Lower leg skin (tissue), 4 donors: ENCODE measurements around the gene ZFHX3. TPM values are rescaled to one million over a fixed set of nuclear protein-coding genes. Genes with fewer than 3 reads are reported as not detected.

Experiments
- DNase-seq, 2 donors: peaks; one replicate each; pipeline ENCODE4 v3.0.0-alpha.2; 2019; ENCODE audit warnings: low spot score in 2 of 2
- H3K4me3 ChIP-seq: fragments of 200-600 bp; sonication (generic); 2 replicates; pipeline ENCODE4 v1.5.1; 2017; ENCODE audit warnings: mild to moderate bottlenecking, low read depth; ENCODE audit not compliant: poor library complexity, severe bottlenecking
- POLR2A ChIP-seq, 2 donors: fragments of 450-650 bp; IDR thresholded peaks; one replicate each; pipeline ENCODE4 v1.6.1; 2016 to 2017; ENCODE audit warnings: antibody characterized with exemption in 2 of 2, mild to moderate bottlenecking in 1 of 2, moderate library complexity in 1 of 2
- WGBS, 2 donors: methylation state at CpG; one replicate each; pipeline ENCODE4 v1.1.5; 2018; 5-methylcytosine and 5-hydroxymethylcytosine counted together
- intact Hi-C: fragments of 100-400 bp; cut with DNase I; formaldehyde crosslinking; loops from one replicate; pipeline ENCODE4 v1.15.0; 2023; ENCODE audit warnings: low total_unique reads
- total RNA-seq, 4 donors: library from RNA; depleted of rRNA; stranded (reverse); fragments of >200 nt; gene quantifications; one replicate each; pipeline ENCODE4 v1.1.0, GENCODE V29; 2016
- TF ChIP-seq, protein P1 (sequence below), 3 donors: fragments of 450-650 bp; IDR thresholded peaks; one replicate each; pipeline ENCODE4 v1.5.1; 2016; ENCODE audit warnings: antibody characterized with exemption in 3 of 3, mild to moderate bottlenecking in 3 of 3, moderate library complexity in 2 of 3

Gene ZFHX3
- total RNA-seq, 4 donors from 2014 or later, result 3.4 to 14.9 (median 10.0) TPM

DNA sequence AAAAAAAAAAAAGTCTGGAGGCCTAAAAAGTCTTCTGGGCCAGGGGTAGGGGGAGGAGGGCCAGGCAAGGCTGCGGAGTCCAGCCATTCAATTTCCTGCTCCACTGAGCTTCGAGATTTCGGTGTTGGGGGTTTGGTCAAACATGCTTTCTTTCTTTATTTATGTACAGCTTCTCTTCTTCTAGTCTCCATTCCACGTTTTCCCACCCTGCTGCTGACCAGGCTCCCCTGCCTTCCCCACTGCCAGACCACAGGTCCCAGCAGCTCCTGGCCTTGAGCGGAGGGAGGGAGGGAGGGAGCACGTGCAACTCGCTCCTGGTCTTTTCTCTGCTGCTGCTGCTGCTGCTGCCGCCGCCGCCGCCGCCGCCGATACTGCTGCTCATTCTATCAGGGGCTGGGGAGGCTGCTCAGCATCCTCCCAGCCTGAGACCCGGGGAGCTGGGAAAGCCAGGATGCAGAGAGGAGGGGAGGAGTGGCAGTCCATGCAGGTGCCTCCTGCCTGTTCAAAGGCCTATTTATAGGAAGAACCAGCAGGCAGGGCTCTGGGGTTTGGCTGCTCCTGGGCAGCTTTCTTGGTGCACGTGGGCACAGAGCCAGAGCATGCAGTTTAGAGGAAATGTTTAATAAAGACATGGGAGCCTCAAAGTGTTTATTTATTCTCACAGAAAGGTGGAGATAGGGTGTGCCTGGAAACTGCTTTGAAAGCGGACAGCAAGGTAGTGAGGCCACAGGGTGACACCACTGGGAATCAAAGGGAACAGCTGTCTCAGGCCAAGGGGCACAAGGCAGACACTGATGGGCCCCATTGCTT is 23.4 kb upstream of the ZFHX3 start:
- WGBS, 2 donors, result 11 to 19% methylated on average over 17 of the region's 17 CpGs
- no peak overlapping the region for H3K4me3 ChIP-seq
- intact Hi-C loops, result no loop called here
- TF ChIP-seq POLR2A (IDR thresholded peaks at IDR 0.05), result no peak
- TF ChIP-seq, protein P1, sequence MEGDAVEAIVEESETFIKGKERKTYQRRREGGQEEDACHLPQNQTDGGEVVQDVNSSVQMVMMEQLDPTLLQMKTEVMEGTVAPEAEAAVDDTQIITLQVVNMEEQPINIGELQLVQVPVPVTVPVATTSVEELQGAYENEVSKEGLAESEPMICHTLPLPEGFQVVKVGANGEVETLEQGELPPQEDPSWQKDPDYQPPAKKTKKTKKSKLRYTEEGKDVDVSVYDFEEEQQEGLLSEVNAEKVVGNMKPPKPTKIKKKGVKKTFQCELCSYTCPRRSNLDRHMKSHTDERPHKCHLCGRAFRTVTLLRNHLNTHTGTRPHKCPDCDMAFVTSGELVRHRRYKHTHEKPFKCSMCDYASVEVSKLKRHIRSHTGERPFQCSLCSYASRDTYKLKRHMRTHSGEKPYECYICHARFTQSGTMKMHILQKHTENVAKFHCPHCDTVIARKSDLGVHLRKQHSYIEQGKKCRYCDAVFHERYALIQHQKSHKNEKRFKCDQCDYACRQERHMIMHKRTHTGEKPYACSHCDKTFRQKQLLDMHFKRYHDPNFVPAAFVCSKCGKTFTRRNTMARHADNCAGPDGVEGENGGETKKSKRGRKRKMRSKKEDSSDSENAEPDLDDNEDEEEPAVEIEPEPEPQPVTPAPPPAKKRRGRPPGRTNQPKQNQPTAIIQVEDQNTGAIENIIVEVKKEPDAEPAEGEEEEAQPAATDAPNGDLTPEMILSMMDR (IDR thresholded peaks at IDR 0.05), result no peak
- DNase-seq, result peak in 1 of 2 donors; percentile 88

DNA sequence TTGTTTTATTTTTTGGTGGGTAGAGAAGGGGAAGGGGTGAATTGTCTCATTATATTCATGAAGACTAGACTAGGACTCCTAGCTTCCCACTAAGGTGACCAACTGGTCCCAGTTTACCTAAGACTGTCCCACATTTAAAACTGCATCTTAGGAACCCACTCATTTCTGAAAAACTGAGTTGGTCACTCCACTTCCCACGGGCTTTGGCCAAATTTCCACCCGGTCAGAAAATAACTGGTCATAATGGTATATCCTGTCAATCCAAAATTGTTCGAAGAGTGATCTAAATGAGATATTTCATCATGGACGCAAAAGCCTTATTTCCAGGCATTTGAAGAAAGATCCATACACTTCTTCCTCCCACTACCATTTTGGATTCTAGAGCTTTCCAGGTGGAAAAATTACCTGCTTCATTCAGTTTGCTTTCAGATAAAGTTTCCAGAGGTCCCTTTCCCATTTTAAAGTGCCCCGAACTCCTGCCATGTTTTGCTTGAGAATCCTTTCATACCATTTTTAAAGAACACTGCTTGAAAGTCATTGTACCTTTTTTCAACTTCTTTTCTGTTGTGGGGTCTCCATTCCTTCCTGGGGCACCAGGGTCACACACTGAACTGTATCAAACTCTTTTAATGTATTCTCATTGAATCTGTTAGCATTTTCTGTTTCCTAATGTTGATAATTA is 21.8 kb upstream of the ZFHX3 start:
- peak in 1 of 2 donors; percentile 84 for DNase-seq
- WGBS, 2 donors, result 90 to 93% methylated on average over 5 of the region's 5 CpGs
- H3K4me3 ChIP-seq, result no peak overlapping the region
- no peak for TF ChIP-seq POLR2A (IDR thresholded peaks at IDR 0.05)
- TF ChIP-seq, protein P1 (IDR thresholded peaks at IDR 0.05), result no peak
- intact Hi-C loops, result no loop called here

DNA sequence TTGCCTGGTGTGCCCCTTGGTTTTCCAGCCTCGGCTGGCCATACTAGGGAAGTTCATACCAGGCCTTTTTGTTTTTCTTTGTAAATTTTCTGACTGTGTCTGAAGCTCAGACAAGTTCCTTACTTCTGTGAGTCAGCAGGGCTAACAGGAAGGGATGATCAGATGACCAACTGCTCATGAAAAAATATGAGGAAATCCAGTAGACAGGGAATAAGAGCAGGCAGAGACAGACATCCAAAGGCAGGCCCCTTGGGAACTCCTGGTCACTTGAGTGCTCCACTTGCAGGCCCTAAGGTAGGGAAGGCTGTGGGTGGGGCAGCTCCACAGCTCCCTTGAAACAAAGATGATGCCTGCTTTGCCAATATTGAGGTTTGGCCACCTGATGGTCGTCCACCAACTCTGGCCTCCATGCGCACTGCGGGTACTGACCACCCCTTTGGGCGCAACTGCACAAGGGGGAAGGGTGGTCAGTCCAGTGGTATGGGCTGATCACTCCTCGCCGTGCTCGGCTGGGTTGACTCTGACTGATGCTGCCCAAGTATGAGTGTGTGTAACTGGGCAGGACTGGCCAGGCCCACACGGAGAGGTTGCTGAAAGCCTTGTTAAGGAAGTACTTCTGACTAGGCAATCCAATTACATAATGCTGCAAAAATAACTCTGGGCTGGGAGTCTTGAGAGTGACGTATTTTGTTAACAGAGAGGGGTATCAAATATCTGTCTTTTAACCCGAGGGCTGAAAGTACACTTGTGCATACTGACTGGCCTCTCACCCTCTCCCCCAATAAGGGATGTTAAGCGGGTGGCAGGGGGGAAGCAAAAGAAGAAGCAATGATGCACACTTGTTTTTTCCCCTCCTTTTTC is 20.8 kb upstream of the ZFHX3 start:
- H3K4me3 ChIP-seq, result no peak overlapping the region
- intact Hi-C loops, result no loop called here
- TF ChIP-seq, protein P1 (IDR thresholded peaks at IDR 0.05), result no peak
- TF ChIP-seq POLR2A (IDR thresholded peaks at IDR 0.05), result no peak
- DNase-seq, result peak in 1 of 2 donors; percentile 91
- 67 to 82% methylated on average over 12 of the region's 12 CpGs for WGBS, 2 donors

DNA sequence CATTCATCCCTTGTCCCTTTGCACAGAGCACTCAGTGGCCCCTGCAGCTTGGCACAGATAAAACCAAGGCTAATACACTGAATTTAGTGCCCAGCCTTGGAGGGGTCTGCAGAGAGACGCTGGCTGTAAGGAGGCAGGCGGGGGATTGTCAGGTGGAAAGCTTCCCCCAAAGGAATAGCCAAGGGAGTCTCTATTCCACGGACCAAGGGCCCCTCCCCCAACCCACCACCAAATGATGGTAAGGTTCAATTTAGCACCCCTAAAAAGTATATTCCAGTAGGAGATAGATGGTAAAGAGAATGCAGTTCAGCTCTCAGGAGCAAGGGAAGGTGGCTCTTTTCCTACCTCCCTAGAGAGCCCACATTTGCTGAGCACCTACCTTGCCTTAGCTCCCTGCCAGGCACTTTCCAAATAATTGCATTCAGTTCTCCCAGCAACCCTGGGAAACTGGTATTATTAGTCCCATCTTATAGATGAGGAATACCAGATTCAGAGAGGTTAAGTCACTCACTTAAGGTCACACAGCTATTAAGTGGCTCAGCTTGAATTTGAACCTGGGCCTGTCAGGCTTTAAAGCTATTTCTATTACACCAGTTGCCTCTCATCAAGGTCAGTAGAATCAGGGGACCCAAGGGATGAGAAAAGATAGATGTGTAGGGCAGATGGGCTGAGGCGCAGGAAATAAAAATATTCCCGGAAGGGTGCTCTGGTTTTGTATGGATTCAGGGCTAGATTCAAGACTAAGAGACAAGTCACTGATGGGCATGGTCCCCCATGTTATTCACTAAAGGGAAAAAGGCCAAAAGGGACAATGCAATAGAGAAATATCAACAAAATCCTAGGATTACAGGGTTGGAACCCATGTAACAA is 20.0 kb upstream of the ZFHX3 start:
- WGBS, 2 donors, result 74 to 90% methylated on average over 5 of the region's 5 CpGs
- TF ChIP-seq POLR2A (IDR thresholded peaks at IDR 0.05), result no peak
- TF ChIP-seq, protein P1 (IDR thresholded peaks at IDR 0.05), result no peak
- intact Hi-C loops, result no loop called here
- DNase-seq, result peak in 1 of 2 donors; percentile 73
- H3K4me3 ChIP-seq, result no peak overlapping the region
